OCI-LY1 (cell line): Measurements from ENCODE around the gene HCAR3.
"Not testable (repeated sequence)": the region's sequence is repeated elsewhere in the genome, so short reads cannot be mapped to it uniquely, and the experiment has no call there.

Source experiments
- H2AFZ ChIP-seq: fragments of 200-600 bp; sonication (generic), shearing (Covaris generic); 2 replicates; pipeline ENCODE4 v1.6.0; 2014; ENCODE audit warnings: antibody characterized with exemption, mild to moderate bottlenecking, low read length
- H3F3A ChIP-seq: fragments of 200-600 bp; sonication (generic), shearing (Covaris generic); 2 replicates; pipeline ENCODE4 v1.6.0; 2014; ENCODE audit warnings: mild to moderate bottlenecking, antibody characterized with exemption, low read length, moderate library complexity; ENCODE audit not compliant: insufficient read depth
- H3K27ac ChIP-seq: fragments of 200-600 bp; sonication (generic); 2 replicates; pipeline ENCODE4 v1.5.1; 2014; ENCODE audit warnings: low read length, mixed run types, mild to moderate bottlenecking, low read depth; ENCODE audit not compliant: poor library complexity, severe bottlenecking
- H3K27me3 ChIP-seq: fragments of 200-600 bp; sonication (generic); 2 replicates; pipeline ENCODE4 v1.6.0; 2014; ENCODE audit warnings: antibody characterized with exemption, mild to moderate bottlenecking, low read length, moderate library complexity; ENCODE audit not compliant: insufficient read depth
- H3K36me3 ChIP-seq: fragments of 200-600 bp; sonication (generic); 2 replicates; pipeline ENCODE4 v1.6.1; 2014; ENCODE audit warnings: mild to moderate bottlenecking, antibody characterized with exemption, low read length, moderate library complexity, mixed read lengths; ENCODE audit not compliant: insufficient read depth
- H3K4me1 ChIP-seq: fragments of 200-600 bp; sonication (generic); 2 replicates; pipeline ENCODE4 v1.5.1; 2014; ENCODE audit warnings: mild to moderate bottlenecking, low read length, moderate library complexity; ENCODE audit not compliant: insufficient read depth, severe bottlenecking
- H3K4me2 ChIP-seq: fragments of 200-600 bp; sonication (generic), shearing (Covaris generic); 2 replicates; pipeline ENCODE4 v1.6.1; 2014; ENCODE audit warnings: low read length
- H3K4me3 ChIP-seq: fragments of 200-600 bp; sonication (generic); 2 replicates; pipeline ENCODE4 v1.5.1; 2014; ENCODE audit warnings: low read length, low read depth, mild to moderate bottlenecking, mixed read lengths; ENCODE audit not compliant: poor library complexity, severe bottlenecking
- H3K79me2 ChIP-seq: fragments of 200-600 bp; shearing (Covaris generic); 2 replicates; pipeline ENCODE4 v1.6.1; 2016; ENCODE audit warnings: mixed run types, low read length, mixed read lengths; ENCODE audit not compliant: insufficient read depth
- H3K9ac ChIP-seq: fragments of 200-600 bp; sonication (generic), shearing (Covaris generic); 2 replicates; pipeline ENCODE4 v1.6.1; 2014; ENCODE audit warnings: mild to moderate bottlenecking, low read length, mixed read lengths
- H3K9me2 ChIP-seq: fragments of 200-600 bp; sonication (generic), shearing (Covaris generic); 2 replicates; pipeline ENCODE4 v1.6.1; 2014; ENCODE audit warnings: low read depth, mild to moderate bottlenecking, low read length, mixed read lengths
- H3K9me3 ChIP-seq: fragments of 200-600 bp; shearing (Covaris generic); 2 replicates; pipeline ENCODE4 v1.6.1; 2014; ENCODE audit warnings: low read length, mixed read lengths
- H4K20me1 ChIP-seq: fragments of 200-600 bp; sonication (generic), shearing (Covaris generic); 2 replicates; pipeline ENCODE4 v1.6.0; 2016; ENCODE audit warnings: mild to moderate bottlenecking, low read length; ENCODE audit not compliant: insufficient read depth
- EZH2 ChIP-seq: fragments of 200-600 bp; sonication (generic), shearing (Covaris generic); IDR thresholded peaks from 2 replicates; pipeline ENCODE4 v1.8.0; 2017; ENCODE audit warnings: borderline replicate concordance, mixed run types, mild to moderate bottlenecking, antibody characterized with exemption, low read length, moderate library complexity, mixed read lengths

HCAR3 gene

DNA sequence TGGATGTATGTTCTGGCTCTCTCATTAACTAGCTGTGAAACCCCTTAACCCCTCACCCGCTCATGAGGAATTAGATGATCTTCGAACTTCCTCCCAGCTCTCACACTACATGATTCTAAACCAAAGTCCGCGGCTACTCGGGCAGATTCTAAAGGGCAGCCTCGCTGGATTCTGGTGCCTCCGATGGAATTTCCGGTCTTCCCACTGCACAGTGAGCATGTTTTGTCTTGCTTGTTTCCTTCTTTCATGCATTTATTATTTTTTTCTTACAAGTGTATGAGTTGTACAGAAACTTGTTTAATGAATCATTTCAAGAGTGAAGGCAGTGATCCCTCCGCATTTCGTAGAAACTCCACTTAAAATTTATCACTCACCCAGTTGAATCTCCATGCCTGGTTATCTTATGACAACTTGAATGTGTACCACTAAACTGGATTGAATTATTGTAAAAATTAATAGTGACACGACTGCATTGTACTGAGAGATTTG is 4.5 kb upstream of the HCAR3 start:
- Histone ChIP-seq H3K4me1 (peaks cover 13% of the 10 kb centered on the region), H3K27me3 (no peaks in the 10 kb centered on the region; the same call in 1 of the 2 replicates), H3K9me3 (no peaks in the 10 kb centered on the region), H3K27ac (no peak overlapping the region), H2AFZ (no peak overlapping the region), H3K9me2 (no peaks in the 10 kb centered on the region), H3F3A (no peaks in the 10 kb centered on the region), H3K4me2 (no peak overlapping the region), H3K4me3 (no peak overlapping the region), H3K9ac (no peak overlapping the region), H3K79me2 (no peaks in the 10 kb centered on the region), H3K36me3 (no peaks in the 10 kb centered on the region), H4K20me1 (no peaks in the 10 kb centered on the region)
- TF ChIP-seq EZH2: no peak

DNA sequence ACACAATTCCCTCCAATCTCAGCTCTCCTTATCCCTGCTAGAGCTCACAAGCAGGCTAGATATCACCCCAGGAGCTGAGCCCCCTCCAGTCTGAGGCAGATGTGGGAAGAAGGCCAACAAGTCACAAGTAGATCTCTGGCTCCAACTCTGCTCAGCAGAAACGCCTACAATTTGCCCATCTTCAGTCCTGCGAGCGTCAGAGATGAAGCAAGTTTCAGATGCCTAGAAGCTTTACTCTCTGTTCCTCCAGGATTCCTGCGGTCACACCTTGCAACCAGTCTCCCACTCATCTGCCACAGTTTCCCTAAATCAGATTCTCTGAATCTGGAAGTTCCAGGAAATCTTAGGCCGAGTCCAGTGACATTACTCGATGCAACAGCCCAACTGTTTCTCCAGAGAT is 1.4 kb downstream of the HCAR3 start:
- not testable (repeated sequence) for H3K9me2 ChIP-seq, H3F3A ChIP-seq, H3K27ac ChIP-seq, H2AFZ ChIP-seq, H3K36me3 ChIP-seq, H3K79me2 ChIP-seq, H4K20me1 ChIP-seq, H3K27me3 ChIP-seq, H3K9ac ChIP-seq, H3K9me3 ChIP-seq, H3K4me2 ChIP-seq, H3K4me1 ChIP-seq, H3K4me3 ChIP-seq

DNA sequence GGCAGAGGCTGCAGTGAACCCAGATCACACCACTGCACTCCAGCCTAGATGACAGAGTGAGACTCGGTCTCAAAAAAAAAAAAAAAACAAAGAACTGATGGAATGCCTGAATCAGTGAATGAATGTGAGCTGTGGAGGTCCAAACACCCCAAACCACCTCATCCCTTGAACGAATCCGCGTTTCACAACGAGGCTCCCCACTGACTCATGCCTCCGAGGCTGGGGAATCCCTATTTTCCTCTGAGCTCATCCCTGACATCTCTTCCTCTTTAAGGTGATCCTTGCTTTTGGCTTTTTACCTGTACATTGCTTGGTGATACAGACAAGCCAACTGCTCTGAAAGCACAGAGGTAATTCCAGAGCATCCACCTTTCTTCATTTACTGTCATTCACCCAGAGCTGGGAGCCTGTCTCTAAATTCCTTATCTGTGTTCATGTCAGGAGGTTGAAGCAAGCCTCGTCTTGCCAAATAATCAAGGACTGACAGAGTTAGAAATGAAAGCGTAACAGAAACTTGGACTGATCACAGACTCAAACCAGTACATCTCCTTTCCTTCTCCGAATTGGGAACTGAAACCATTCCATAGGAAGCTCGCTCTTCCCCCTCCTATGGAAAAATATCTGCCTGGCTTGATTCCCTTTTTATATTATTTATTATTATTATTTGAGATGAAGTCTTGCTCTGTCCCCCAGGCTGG is 3.0 kb downstream of the HCAR3 start:
- not testable (repeated sequence) for H3K9me3 ChIP-seq, H3F3A ChIP-seq, H3K27ac ChIP-seq, H3K4me1 ChIP-seq, H3K79me2 ChIP-seq, H3K4me3 ChIP-seq, H3K36me3 ChIP-seq, H3K9me2 ChIP-seq, H3K27me3 ChIP-seq, H4K20me1 ChIP-seq, H2AFZ ChIP-seq, H3K4me2 ChIP-seq, H3K9ac ChIP-seq

DNA sequence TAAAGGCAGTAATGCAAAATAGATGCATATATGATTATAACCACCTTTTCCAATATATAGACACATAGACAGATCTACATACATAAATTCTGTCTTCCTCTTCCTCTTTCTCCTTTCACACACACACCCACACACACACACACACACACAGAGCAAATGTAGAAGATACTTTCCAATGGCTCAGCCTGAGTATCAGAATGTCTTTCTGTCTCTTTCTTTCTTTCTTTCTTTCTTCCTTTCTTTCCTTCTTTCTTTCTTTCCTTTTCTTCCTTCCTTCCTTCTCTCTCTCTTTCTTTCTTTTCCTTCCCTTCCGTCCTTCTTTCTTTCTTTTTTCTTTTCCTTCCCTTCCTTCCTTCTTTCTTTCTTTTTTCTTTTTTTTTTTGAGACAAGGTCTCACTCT is 5.3 kb downstream of the HCAR3 start:
- H3K4me2 ChIP-seq, H3K4me3 ChIP-seq, H3K9me2 ChIP-seq, H3K27ac ChIP-seq, H3K9ac ChIP-seq, H3F3A ChIP-seq, H2AFZ ChIP-seq, H3K27me3 ChIP-seq, H3K79me2 ChIP-seq, H3K9me3 ChIP-seq, H3K4me1 ChIP-seq, H3K36me3 ChIP-seq, H4K20me1 ChIP-seq: not testable (repeated sequence)

DNA sequence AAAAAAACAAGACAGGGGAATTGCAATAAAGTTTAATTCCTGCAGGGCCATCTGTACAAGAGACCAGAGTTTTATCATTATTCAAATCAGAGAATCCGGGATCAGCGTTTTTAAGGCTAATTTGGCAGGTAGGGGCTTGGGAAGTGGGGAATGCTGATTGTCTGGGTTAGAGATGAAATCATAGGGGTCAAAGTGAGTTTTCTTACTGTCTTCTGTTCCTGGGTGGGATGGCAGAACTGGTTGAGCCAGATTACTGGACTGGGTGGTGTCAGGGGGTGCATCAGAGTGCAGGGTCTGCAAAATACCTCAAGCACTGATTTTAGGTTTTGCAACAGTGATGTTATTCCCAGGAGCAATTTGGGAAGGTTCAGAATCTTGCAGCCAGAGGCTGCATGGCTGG is 6.3 kb downstream of the HCAR3 start:
- H3K9me2 ChIP-seq, H3K4me2 ChIP-seq, H2AFZ ChIP-seq, H3K4me1 ChIP-seq, H4K20me1 ChIP-seq, H3K4me3 ChIP-seq, H3K27me3 ChIP-seq, H3K27ac ChIP-seq, H3K9me3 ChIP-seq, H3K36me3 ChIP-seq, H3K79me2 ChIP-seq, H3F3A ChIP-seq, H3K9ac ChIP-seq: not testable (repeated sequence)

DNA sequence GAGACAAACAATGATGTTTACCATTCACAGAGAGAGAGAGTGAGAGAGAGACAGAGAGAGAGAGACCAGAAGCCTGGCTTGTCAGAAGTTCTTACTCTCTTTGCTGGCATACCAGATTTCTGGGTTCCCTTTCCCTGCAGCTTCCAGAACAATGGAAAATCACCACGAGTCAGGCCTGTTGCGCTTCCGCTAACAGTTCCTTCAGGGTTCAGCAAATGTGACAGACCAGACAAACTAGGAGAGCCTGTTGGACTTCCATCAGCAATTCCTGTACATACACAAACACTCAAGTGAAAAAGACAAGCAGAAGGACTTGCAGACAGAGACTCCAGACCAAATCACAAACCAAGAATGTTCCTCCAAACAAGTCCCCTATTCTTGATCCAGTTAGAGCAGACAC is 7.3 kb downstream of the HCAR3 start:
- not testable (repeated sequence) for H3K4me1 ChIP-seq, H3K27me3 ChIP-seq, H3K27ac ChIP-seq, H3K9me3 ChIP-seq, H3K36me3 ChIP-seq, H3K9ac ChIP-seq, H3K4me3 ChIP-seq, H3K79me2 ChIP-seq, H2AFZ ChIP-seq, H3K9me2 ChIP-seq, H4K20me1 ChIP-seq, H3K4me2 ChIP-seq, H3F3A ChIP-seq

DNA sequence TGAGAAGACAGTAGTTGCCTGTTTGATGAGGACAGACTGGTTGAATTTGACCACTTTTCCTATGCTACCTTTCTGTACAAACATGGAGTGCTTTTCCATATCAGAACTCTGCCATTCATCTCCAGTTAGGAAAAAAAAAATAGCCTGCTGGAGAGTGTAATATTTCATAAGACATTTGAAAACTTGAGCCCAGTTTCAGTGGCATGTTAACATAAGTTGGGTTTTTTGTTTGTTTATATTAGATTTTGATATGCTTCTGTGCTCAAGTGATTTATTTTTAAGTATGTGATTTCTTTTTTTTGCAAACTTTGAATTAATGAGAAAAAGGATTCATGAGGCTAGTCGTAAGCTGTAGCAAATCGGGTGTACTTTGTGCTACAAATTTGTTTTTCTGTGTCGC is 12.8 kb downstream of the HCAR3 start:
- H3K36me3 ChIP-seq, H3K9ac ChIP-seq, H3K27ac ChIP-seq, H3K4me3 ChIP-seq, H2AFZ ChIP-seq, H3F3A ChIP-seq, H3K79me2 ChIP-seq, H3K27me3 ChIP-seq, H3K4me1 ChIP-seq, H3K9me2 ChIP-seq, H3K4me2 ChIP-seq, H4K20me1 ChIP-seq, H3K9me3 ChIP-seq: not testable (repeated sequence)
